T47D (cell line): ENCODE measurements around the gene CHRNA3.
A peak's percentile ranks its signal among the peaks of the same experiment; 100 is the strongest.
"Not testable (repeated sequence)": the region's sequence is repeated elsewhere in the genome, so short reads cannot be mapped to it uniquely, and the experiment has no call there.

Experiments used
- DNase-seq, 2 experiments: peaks; one replicate each; pipeline versions ENCODE4 v3.0.0 to v3.0.0-alpha.2; 2011 to 2012; ENCODE audit warnings: low read depth in 1 of 2, low spot score in 1 of 2
- JUND ChIP-seq: IDR thresholded peaks from 2 replicates; pipeline ENCODE4 v1.6.1; 2012; ENCODE audit warnings: low read depth
- in situ Hi-C: cut with HindIII; loops from 2 replicates; pipeline ENCODE4 v1.10.0; 2016; ENCODE audit warnings: low sequenced_read_pairs, low pct_unique_long_range_greater_than_20kb

Gene CHRNA3

DNA sequence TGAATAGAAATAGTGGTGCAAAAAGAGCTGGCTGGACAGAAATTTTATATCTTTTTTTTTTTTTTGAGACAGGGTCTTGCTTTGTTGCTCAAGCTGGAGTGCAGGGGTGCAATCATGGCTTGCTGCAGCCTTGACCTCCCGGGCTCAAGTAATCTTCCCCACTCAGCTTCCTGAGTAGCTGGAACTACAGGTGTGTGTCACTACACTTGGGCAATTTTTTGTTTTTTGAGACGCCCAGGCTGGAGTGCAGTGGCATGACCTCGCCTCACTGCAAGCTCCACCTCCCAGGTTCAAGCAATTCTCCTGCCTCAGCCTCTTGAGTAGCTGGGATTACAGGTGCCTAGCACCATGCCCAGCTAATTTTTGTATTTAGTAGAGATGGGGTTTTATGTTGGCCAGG is 22.4 kb downstream of the CHRNA3 start:
- no peak for DNase-seq
- in situ Hi-C loops = no loop called here
- no peak for TF ChIP-seq JUND

DNA sequence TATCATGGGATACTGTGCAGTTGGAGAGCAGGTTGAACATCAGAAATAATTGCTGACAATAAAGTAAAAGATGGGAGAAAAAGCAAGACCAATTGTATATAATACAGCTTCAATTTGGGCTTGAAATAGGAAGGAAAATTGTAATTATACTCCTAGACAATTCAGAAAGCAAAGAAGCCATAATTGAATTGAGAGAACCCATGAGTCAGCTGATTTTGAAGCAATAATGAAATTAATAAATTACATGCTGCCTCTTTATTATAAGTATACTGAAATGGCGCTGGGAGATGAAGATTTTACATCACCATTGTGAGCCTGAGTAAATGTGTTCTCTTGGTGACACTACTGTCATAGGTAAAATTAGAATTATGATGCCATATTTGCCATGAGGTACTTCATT is 23.2 kb downstream of the CHRNA3 start:
- no peak for DNase-seq
- in situ Hi-C loops = no loop called here
- TF ChIP-seq JUND = no peak

DNA sequence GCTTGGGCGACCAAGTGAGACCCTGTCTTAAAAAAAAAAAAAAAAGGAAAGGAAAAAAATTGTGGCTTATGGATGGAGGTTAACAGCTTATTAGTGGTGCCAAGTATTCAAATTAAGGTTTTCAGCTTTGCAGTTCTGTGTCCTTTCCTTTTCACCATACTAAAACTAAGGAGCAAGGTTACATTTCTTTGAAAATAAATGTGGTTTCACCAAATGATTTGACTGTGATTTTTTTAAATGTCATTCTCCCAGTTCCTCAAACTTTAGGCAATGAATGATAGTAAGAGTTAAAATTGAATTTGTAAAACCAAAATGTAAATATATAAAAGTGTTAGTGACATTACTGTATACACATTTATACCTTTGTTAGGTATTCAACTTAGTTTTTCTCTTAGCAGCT is 45.9 kb downstream of the CHRNA3 start:
- no peak for DNase-seq
- in situ Hi-C loops = no loop called here
- no peak for TF ChIP-seq JUND

DNA sequence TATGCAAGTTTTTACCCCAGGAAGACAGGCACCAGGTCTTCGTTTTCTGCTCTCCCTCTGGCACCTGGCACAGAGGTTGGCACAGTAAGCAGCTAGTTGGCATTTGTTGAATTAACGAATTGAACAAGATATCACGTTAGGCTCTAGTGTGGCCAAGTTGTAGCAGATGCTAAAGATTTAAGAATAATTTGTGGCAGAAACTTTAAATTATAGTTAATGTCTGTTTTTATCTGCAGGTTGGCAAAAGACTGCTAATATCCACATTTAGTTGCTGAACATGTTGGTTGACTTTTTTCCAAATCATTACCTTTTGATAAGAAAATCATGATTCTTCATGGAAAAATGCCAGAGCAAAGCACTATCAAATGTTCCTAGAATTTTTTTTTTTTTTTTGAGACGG is 47.4 kb downstream of the CHRNA3 start:
- DNase-seq = no peak
- in situ Hi-C loops = no loop called here
- TF ChIP-seq JUND = no peak

DNA sequence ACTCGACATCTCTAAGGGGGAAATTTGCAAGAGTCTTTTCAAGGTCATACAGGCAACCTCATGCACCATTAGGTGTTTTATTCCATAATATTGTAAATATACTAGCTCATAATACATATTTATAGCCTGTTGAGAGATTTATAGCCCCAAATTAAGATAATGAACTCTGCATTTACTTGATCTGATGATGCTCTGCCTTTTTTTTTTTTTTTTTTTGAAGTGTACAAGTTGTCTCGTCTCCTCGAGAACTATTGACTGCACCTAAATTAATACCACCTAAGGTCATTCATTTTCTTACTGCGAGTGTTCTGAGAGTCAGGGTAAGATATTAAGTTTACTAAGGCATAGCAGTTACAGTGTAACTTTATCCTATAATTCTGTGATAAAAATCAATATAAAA is 49.4 kb downstream of the CHRNA3 start:
- in situ Hi-C loops = no loop called here
- DNase-seq = no peak
- no peak for TF ChIP-seq JUND

DNA sequence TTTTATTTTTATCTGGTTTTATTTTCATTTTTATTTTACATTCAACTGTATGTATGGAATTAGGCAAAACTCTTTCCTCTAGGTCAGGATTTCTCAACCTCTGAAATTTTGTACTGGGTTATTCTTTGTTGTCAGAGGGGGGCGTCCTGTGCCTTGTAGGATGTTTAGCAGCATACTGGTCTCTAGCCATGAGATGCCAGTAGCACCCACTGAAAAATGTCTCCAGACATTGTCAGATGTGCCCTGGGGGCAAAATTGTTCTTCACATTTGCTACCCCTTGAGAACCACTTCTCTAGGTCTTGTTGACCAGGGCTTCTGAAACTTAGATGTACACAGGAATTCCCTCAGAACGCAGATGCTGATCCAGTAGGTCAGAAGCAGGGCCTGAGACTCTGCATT is 50.1 kb downstream of the CHRNA3 start:
- peak in 1 of 2 experiments; percentile 30 for DNase-seq
- in situ Hi-C loops = no loop called here

DNA sequence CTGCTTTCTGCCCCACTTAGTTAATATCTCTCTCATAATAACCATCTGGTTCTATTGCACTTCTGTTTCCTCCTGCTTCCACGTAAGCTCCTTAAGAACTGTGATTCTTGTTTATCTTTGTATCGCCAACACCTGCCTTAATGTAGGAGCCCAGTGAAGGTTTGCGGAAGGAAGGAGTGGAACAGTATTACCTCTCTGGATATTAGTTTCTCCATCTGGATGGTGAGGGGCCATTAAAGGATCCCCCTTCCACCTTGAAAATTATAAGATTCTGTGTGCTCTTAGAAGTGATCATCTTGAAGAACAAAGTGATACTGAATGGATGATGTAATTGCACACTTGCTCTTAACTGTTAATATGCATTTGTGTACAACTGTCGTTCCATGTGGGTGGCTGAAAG is 53.3 kb downstream of the CHRNA3 start:
- peak in 1 of 2 experiments; percentile 30 for DNase-seq
- in situ Hi-C loops = no loop called here
- no peak for TF ChIP-seq JUND

More for the DNA sequence above, 50.1 kb downstream of the CHRNA3 start:
- no peak for TF ChIP-seq JUND

DNA sequence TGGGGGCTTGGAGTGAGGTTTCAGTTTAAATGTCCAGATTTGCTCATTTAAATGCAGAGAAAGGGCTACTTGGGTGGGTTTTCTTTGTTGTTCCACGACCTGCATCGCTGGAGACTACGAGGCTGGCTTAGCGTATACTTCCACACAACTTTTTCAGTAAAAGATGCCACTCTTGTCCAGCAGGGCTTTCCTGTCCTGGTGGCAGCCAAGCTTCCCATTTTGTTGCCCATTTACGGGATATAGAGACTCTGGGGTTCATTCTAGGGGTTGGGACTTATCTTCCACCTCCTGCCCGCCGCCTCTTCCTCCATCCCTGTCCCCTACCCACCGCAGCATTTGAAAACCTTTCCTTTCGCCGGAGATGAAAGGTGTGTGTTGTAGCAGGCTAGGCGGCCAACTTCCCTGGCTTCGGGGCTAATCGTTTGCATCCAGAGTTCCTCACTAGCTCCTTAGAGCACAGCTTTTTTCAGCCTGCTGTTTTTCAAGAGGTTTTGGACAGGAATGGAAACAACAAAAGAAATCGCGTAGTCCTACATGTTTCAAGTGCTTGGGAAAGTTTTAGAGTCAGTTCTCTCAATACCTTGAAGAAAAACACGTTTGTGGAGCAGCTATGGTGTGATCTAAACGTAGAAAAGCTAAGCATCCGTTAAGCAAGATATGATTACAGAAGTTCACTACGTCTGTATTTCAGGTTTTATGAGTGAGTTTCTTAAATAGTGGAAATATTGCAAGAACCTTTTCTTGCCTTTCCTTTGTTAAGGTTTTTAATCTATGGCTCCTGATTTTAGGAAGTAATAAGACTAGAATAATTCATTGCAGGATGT is 54.6 kb downstream of the CHRNA3 start:
- peak in 1 of 2 experiments; percentile 60 for DNase-seq
- no peak for TF ChIP-seq JUND
- in situ Hi-C loops = no loop called here

DNA sequence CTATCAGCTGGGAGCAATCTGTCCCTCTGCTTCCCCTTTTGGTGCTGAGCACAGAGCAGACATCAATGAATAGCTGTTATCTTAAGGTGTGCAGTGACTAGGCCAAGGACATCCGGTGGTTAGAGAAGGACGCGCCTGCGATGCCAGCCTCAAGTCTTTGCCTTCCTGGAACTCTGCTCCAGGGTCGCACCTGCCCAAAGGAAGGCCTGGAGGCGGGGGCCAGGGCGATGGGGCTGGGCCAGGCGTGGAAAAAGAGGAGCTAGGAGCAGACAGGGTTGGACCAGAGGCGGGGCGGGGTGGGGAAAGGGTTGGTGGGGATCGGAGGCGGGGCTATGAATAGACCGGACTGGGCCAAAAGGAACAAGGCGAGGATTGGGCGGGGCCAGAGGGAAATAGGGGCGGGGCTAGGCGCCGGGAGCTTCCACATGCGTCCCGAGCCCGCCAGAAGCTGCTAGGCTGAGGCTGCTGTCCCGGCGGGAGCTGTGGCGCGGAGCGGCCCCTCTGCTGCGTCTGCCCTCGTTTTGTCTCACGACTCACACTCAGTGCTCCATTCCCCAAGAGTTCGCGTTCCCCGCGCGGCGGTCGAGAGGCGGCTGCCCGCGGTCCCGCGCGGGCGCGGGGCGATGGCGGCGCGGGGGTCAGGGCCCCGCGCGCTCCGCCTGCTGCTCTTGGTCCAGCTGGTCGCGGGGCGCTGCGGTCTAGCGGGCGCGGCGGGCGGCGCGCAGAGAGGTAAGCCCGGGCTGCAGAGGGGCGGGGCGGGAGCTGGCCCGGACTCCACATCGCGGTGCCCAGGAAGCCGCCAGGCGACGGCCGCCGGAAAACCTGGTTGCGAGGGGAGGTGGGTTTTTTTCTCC is 55.5 kb downstream of the CHRNA3 start, which contains the start of gene CHRNA5:
Gene CHRNA5 (plus strand): TSS at position 424 of the 854 bp plus-strand sequence. CDS start 200 bp downstream, at position 624.
- DNase-seq = peak; percentile 78 to 92
- in situ Hi-C loops = no loop called here
- no peak for TF ChIP-seq JUND

DNA sequence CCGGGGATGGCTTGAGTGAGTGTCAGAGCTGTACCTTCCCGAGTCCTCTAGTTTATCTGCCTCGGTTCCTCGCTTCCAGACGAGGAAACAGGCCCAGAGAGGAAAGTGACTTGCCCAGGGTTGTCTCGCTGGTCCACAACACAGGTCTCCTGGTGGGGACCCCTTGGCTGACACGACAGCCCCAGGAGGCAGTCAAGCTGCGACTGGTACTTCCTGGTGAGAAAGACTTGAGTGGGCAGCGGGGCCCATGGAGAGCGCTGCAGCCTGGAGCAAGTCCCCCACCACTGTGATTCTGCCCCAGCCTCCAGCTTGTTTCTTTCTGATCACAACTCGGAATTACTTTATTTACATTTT is 56.1 kb downstream of the CHRNA3 start:
- DNase-seq = no peak
- TF ChIP-seq JUND = no peak

DNA sequence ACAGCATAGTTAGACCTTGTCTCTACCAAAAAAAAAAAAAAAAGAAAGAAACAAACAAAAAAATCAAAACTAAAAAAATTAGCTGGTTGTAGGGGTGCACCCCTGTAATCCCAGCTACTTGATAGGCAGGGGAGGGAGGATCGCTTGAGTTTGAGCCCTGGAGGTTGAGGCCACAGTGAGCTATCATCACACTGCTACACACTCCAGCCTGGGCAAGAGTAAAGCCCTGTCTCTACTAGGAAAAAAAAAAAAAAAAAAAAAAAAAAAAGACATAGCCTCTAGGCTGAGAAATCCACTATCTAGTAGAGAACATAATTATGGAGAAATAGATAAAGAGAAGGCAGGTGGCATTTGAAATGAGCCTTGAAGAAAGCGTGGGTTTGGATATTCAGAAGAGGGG is 57.7 kb downstream of the CHRNA3 start:
- TF ChIP-seq JUND = no peak
- in situ Hi-C loops = no loop called here
- no peak for DNase-seq

More for the DNA sequence above, 56.1 kb downstream of the CHRNA3 start:
- in situ Hi-C loops = no loop called here

DNA sequence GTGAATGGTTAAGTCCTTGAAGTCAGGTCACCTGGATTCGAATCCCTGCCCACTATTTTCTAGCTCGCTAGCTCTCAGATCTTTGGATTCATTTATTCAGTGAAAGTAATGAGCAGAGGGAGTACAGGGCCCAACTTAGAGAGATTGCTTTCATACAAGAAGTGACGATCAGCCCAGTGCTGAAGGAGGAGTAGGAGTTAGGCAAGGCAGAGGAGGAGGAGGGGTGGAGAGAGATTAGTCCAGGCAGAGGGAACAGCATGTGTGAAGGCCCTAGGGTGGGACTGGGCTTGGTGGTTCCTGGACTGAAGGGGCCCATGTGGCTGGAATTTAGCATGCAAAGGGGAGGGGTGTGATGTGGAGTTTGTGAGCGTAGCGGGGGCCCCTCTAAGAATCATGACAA is 59.3 kb downstream of the CHRNA3 start:
- in situ Hi-C loops = no loop called here

DNA sequence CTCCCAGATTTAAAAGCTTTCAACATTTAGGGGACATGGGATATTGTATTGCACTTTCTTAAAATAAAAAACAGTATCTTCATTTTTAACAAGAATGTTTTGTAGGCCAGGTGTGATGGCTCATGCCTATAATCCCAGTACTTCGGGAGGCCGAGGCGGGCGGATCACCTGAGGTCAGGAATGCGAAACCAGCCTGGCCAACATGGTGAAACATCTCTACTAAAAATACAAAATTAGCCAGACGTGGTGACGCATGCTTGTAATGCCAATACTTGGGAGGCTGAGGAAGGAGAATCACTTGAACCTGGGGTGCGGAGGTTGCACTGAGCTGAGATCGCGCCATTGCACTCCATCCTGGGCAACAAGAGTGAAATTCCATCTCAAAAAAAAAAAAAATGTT is 60.6 kb downstream of the CHRNA3 start:
- DNase-seq, in situ Hi-C loops: not testable (repeated sequence)

More for the DNA sequence above, 59.3 kb downstream of the CHRNA3 start:
- no peak for DNase-seq
- no peak for TF ChIP-seq JUND
